ENCODE measurements around the gene RPL23.
A peak's percentile ranks its signal among the peaks of the same experiment; 100 is the strongest.

Gene RPL23

DNA sequence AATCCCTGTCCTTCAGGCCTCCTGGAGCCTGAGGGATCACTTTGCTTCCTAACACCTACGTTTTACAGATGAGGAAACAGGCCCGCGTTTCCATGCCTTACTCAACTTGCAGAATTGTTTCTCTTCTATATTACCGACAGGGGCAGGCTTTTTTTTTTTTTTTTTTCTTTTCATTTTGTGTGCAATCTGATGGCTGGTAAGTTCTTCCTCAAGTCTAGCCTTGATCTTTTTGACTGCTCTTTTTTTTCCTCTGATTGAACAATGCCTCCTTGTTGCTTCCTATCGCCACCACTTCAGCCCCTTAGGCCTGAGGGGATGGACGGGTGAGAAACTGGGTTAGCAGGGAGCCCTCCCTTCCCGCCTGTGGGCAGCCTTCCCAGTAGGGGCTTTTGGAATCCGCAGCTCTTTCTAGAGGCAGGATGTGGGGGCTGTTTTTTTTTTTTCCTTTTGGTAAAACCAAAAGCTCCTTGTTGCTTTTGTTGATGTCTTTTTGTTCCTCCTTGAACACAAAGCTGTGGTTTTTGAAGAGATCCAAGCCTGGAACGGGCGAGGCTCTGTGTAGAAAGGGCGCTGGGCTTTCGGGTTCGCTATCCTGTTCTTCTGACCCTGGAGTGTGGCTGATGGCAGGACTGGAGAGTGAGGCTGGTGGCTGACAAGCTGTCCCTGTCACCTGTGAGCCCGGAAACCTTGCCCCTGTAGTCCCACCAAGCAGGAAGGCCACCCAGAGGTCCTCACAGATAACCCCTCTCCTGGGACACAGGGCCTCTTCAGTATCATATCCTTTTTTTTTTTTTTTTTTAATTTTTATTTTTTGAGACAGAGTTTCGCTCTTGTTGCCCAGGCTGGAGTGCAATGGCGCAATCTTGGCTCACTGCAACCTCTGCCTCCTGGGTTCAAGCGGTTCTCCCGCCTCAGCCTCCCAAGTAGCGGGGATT, 30.3 kb upstream of the RPL23 start:
- DNase-seq = peak; percentile 16

DNA sequence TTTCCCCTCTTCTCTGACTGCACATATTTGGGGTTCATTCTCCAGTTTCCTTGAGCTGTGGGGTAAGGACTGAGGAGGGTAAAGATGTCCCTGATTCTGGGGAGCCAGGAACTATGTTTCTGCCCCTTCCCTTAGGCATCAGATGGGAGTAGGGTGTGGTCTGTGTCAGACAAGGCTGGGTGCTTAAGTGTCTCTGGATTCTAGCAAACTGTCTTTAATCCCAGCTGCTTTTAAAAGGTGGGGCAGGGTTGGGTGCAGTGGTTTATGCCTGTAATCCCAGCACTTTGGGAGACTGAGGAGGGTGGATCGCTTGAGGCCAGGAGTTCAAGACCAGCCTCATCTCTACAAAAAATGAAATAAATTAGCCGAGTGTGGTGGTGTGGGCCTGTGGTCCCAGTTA, 29.3 kb upstream of the RPL23 start:
- DNase-seq = no peak

DNA sequence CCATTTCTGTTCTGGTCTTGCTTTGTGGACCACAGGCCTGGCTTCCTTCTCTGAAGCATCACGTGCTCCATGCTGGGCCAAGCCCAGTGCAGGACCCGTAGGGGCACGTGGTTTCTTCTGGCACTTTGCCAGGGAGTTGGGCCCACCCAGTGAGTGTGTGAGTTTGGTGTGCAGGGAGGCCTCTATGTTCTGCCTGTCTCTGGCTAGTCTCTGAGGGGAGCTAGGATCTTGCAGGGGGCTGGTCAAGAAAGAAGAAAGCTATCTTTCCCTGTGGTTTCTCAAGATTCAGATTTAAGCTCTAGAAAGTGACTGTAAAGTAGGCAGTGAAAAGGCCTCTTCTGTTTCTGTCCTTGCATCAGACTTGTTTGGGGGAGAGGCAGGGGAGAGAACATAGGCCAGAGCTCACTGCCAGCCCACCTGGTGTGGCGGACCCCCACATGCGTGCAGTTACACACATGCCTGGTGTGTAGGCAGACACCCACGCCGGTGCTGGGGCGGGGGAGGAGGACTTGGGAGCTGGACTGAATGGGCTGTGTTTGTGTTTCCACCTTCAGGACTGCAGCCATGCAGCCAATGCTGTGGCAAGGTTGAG, 28.2 kb upstream of the RPL23 start:
- peak; percentile 71 for DNase-seq

DNA sequence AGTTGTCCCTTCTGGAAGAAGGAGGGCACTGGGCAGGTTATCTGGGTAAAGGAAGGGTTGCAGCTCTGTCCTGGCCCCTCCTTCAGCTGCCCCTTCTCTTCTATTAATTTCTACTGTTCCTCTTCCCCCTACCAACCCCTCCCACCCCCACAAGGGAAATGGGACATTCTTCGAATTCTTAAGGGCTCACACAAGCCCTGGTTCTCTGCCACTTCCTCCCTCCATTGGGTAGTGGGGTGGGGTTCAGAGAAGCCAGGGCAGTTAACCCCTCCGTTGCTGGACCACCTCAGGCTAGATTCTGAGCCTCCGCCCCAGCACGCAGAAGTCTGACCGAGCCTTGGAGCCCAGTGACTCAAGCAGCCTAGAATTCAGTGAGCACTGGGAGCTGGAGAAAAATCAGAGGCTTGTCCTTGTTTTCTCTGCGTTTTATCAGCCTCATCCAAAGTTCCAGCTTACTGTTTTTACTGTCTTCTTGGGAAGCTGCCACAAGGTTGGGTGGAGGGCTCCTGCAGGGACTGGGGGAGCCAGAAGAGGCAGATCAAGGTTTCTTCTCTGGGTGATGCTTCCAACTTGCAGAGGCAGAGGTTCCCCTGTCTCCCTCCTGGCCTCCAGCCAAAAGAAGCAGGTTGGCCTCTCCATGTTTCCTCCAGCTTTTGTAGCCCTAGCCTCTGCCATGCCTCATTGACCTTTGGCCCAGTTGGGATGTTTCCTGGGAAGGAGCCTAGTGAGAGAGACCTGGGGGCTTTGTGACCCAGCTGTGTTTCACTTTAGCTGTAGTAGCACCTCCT, 26.6 kb upstream of the RPL23 start:
- peak; percentile 91 for DNase-seq

DNA sequence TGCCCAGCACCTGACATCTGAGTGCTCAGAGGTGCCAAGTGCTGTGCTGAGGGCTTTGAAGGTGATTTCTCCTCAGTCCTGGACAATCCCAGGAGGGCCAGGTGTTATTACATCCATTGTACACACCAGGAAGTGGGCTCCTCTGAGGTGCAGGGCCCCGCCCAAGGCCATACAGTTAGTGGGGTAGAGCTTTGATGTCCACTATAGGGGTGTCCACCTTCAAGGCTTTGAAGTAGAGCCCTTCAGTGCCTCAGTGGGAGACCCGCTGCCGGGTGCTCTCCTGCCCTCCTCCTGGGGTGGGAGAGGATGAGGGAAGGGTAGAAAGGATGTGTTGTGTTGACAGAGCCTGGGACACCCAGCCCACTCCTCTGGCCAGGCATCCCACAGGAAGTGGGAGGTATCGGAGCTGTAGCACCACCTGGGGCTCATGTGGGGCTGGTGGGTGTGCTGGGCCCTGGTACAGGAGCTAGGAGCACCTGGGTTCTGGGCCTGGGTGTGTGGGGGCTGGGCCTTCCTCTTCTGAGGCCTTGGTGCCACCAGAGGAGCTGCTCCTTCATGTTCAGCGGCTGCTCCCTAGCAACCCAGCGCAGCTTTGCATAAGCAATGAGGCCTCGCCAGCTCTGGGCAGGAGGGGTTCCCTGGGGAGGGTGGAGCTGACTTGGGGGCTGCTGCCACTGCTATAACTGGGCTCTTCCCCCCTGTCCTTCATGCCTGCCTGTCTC, 23.8 kb upstream of the RPL23 start:
- no peak for DNase-seq

DNA sequence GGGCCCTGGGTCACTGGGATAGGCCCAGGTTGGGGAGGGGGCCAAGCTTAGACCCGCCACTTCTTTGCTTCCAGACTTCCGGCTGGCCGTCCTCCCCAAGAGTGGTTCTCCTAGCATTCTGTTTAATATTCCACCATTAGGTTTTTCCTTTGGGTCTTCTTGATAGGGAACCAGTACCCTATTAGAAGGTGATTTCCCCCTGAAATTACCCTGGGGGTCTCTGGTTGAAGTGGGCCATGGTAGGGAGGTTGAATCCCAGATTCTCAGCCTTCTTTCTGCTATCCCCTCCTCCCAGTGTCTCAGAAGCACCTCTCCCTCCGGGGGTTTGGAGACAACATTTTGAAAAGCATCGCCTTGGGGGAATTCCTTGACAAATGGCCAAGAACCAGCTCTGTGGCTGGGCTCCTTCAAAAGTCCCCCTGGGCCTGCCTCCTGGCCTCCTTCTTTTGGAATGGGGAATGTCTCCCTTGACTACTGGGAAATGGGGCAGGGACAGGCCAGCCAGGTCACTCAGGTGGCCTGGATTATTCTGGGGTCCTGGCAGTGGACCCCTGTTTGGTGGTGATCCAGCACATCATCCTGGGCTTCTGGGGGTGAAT, 22.1 kb upstream of the RPL23 start:
- peak; percentile 56 for DNase-seq

DNA sequence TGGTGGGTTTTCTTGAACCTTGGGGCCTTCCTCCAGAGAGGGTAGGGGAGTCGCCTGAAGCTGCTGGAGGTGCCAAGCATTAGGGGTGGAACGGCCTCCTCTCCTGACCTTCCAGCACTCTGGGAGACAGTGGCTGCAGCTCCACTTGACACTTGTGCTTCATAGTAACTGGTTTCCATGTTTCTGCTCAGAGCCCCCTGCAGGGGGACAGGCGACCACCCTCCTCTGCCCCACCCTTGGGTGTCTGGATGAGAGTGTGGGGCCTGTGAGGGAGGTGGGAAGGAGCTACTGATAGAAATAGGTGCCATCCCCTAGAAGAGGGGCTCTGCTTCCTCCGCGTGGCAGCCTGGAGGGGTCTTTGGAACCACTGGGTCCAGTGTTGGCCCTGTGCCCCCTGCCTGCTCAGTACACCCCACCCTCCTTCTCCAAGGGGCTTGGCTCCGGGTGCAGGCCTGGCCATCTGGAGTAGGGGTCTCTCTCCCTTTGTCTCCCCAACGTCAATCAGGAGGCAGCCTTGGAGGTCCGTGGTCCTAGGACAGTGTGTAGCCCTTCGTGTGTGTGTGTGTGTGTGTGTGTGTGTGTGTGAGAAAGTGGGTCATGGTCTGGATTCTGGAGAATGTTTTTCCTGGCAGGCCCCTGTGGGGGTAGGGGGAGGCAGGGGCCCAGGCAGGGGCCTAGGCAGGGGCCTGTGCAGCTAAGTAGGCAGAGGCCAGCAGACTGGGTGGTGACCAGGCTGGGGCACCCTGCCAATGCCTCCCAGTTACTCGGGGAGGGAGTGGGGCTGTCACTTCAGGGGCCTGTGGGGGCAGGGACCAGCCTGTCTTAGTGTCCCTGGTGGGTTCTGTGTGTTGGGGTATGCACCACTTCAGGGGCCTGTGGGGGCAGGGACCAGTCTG, 21.2 kb upstream of the RPL23 start:
- DNase-seq = peak; percentile 36

DNA sequence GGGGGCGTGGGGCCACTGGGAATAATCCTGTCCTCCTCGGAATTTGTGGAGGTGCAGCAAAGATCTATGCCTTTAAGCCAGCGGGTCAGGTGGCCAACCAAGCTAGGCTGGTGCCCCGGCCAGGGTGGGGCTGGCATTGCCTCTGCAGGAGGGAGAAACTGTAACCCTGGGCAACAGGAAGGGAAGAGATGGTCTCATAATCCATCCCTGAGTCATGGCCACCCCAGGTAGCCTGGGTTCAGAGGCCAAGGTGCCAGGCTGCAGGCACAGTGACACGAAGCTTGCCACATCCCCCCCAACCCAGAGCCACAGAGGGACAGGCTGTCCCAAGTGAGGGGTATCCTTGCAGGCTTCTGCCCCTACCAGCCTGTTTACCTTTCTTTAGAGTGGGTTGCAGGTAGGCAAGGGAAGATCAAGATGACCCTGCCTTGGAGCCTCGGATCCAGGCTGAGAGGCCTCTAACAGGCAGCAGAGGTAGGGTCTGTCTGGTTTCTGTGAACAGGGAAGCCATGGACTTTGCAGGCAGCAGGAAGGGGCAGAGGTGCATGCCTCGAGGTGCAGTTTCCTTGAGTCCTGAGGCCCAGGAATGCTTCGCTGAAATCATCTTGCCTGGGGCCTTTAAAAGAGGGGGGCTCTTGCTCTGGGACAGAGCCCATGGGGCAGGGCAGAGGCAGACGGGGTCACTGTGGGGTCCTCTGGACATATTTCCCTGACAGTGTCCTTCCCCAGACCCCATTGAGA, 20.3 kb upstream of the RPL23 start:
- no peak for DNase-seq

DNA sequence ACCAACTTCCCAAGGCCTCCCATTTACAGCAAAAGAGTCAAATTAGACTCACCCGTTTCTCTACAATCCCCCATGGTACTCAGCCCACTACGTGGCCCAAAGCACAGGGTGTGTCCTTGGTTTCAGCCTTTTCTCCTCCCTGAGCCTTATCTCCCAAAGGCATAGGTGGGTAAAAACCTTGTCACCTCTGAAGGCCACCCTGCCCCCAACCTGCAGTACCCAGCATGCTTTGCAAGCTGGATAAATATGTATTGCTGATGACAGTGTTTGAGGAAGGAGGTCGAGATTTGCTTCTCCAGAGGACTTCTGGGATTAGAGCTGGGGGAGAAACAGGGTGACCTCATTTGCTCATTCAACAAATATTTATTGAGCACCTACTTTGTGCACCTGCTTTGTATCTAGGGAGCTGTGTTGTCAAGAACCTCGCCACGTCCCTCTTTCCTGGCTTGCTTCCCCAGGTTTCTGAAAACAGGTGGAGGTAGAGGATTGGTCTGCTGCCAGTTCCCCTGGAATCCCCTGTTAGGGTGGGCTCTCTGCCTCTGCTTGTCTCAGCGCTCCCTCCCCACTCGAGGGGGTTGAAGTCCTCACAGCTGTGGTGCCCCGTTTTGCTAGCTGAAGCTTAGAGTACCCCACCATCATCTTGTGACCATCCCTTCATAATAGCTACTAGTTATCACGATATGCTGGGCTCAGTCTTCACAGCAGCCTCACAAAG, 19.3 kb upstream of the RPL23 start:
- DNase-seq = no peak

DNA sequence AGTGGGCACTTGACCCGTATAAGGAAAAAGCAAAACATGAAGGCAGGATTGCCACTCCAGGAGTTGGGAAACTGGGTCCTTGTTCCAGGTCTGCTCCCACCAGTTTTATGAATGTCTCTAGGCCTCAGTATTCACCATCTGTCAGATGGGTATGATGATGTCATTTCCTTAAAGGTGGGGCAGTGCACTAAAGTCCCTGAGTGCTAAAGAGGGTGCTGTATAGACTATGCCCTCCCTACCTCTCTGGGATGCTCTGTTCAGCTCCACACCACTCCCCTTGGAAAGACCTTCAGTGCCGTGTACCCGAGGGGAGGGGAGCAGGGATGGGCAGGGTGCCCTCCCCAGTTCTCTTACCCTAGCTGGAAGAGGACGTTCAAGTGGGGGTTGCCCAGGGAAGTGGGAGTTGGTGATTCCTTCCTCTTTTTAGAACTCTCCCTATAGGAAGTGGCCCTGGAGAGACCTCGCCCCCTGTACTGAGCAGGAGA, 18.5 kb upstream of the RPL23 start:
- no peak for DNase-seq

DNA sequence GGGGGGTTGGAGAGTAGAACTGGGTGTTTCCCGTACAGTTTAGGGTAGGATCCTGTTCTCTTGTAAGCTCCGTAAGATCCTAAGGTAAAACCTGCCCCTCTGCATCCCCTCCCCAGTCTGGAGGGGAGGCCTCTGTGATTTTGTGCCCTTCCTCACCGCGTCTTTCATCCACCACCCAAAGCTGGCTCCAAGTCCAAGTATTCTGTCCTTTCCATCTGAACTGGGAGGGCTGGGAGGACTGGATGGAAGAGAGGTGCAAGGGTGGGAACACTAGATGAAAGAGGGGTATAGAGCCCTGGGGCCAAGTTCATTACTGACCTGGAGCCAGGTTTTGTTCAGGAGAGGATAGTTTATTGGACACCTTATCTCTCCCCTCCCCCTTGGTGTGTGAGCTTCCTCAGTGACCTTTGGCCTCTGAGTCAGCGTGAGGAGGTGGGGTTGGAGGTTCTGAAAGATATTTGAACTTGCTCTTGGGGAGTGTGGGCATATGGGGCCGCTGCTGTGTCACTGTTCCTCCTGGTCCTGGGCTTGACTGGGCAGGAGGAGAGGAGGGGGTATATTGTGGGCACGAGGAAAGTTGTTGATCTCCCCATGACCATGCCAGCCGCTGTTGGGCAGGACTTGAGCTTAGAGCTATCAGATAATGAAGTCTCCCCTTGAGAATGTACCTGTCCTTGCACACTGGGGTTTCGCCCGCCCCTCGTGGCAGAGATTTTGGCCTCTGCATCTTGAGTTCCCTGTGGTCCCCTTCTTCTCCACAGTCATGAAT, 17.9 kb upstream of the RPL23 start:
- DNase-seq = peak; percentile 65

DNA sequence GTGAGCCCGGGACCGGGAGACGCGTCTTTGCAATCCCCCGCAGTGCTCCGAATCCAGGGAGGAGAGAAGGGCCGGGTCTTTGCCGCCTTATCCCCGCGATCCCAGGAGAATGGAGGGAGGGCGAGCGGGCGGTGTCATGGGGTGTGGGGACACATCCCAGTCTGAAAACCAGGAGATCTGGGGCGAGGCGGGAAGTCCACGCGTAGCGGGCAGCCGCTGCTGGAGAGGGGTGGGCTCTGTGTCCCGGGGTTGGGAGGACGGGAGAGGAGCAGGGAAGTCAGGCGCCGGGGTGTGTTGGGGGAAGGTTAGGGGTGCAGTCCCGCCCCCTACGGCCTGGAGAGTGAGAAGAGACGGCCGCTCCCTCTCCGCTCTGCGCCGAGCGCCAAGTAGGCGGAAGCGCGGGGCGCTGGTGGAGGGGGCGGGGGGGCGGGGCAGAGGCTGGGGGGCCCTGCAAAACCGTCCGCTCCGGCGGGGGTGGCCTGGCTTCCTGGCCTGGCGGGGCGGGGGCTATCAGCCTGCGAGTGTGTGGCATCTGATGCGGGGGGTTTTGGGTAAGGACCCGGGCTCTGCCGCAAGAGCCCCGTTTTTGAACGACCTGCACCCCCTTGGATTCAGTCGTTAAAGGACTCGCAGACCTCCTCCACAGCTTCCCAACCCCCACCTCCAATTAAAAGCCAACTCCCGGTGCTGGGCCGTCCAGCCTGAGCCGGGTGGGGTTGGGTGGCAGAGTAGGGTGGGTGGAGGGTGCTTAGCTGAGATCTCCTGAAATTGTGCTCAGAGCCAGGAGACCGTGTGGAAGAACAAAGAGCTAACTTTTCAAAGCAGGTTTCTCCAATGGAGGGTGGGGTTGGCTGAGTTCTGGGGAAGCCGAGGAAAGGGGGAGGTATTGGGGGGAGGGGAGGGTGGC, 17.0 kb upstream of the RPL23 start:
- DNase-seq = peak; percentile 65

DNA sequence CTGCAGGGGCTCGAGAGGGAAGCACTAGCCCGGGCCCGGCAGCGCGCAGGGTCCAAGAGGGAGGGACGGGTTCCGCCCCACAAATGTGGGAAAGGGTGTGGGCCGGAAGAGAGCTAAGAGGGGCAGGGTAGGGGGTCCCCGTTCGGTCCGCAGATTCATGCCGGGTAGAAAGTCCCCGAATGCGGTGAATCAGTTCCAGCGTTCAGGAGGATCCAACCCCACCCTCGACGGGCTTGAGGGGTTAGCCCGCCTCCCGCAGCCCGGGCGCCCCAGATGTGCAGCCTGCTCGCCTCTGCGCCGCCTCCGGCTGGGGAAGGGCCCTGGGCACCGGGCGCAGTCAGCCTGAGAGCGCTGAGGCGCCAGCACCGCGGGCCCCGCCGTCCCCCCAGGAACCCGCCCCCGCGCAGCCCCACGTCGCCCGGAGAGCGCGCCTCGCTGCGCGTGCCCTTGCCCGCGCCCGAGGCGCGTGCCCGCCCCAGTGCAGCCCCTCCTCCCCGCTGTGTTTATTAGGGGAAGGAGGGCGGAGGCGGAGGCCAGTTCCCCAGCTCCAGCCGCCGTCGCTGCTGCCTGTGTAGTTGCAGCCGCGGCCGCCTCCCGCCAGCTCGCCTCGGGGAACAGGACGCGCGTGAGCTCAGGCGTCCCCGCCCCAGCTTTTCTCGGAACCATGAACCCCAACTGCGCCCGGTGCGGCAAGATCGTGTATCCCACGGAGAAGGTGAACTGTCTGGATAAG, 16.2 kb upstream of the RPL23 start, which contains the start of gene LASP1:
Gene LASP1 (plus strand): TSS at position 533 of the 733 bp plus-strand sequence. CDS start 132 bp downstream, at position 665.
- peak; percentile 93 for DNase-seq

DNA sequence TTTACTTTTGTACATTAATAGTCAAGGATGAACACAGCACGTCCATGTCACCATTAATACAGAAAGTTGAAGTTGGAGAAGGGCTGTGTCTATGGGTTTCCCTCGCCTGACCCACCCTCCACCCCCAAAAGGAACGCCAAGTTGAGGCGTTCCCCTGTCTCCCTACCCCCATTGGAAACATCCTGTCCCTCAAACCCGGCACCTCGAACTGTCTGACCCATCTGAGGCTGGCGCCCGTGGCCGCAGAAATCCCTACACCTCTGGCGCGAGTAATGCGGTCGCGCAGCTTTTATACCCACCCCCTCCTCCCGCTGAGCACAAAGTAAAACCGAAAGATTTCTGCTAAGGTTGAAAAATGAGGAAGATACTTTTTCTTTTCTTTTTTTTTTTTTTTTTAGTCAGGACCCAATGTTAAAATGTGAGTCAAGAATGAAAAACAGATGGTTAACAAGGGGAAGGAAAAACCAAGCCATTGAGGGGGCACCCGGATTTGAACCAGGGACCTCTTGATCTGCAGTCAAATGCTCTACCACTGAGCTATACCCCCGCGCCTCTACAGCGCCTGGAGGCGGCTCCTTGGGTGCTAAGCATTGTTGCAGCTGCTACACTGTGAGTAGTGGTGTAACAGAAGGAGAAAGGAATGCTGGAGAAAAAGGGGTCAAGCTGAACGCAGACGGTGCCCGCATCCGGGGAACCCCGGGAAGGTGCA, 15.4 kb upstream of the RPL23 start:
- DNase-seq = peak; percentile 91

DNA sequence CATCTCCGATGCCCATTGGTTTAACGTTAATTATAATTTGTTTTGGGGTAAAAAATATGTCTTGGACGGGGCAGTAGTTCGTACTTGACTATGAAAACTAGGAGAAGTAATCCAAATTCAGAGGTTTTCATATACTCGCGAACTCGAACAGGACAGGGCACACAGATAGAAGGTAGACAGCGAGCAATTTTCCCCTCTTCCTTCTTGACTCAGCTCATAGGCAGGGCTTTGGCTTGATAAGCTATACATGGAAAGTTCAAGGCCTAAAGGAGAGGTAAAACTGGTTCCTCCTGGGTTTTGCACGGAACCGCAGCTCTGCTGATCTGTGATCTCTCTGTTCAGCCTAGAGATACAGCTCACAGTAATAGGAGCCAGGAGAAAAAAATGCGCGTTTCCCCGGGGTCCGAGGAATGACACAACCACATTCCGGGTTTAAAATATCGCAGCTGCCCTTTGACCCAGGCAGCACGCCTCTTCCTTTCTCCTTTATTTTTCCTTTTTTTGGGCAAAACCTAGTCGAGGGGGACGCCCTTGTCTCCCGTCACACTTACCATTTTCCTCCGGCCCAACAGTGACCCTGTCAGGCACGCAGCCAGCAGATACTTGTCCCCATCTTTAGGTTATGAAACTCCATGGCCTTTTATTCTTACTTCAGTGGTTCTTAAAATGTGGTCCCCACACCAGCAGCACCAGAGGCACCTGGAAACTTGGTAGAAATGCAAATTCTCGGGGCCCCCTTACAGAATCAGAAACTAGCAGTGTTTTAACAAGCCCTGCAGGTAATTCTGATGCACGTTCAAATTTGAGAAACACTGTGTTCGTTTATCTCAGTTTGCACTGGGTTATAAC, 14.7 kb upstream of the RPL23 start:
- peak; percentile 74 for DNase-seq

All from fibroblast of skin of abdomen (primary cell).